Choroid plexus epithelial cell (primary cell): ENCODE results near the gene PADI3.

ENCODE experiments used
- DNase-seq: peaks from one replicate; pipeline ENCODE4 v3.0.0-alpha.2; 2010; ENCODE audit warnings: low read depth
- H3K4me3 ChIP-seq: 2 replicates; pipeline ENCODE4 v1.5.1; 2011; ENCODE audit warnings: low read depth, mild to moderate bottlenecking, control low read depth, low read length, moderate library complexity
- CTCF ChIP-seq: conservative IDR thresholded peaks from 2 replicates; pipeline ENCODE4 v1.5.1; 2011; ENCODE audit warnings: low read depth, mild to moderate bottlenecking, control low read depth, inconsistent platforms, low read length, moderate library complexity

Gene PADI3

GRCh38 chr1:17272066-17272465 is 23.2 kb downstream of the PADI3 start:
- TF ChIP-seq CTCF: no peak
- no peak for DNase-seq
- no peak overlapping the region for H3K4me3 ChIP-seq

- no peak for DNase-seq
- no peak for TF ChIP-seq CTCF
Measured at GRCh38 chr1:17272646-17273045, 23.7 kb downstream of the PADI3 start.

GRCh38 chr1:17273096-17273495 is 24.2 kb downstream of the PADI3 start:
- no peak overlapping the region for H3K4me3 ChIP-seq
- no peak for DNase-seq
- TF ChIP-seq CTCF: no peak

More at GRCh38 chr1:17272646-17273045, 23.7 kb downstream of the PADI3 start:
- no peak overlapping the region for H3K4me3 ChIP-seq

- H3K4me3 ChIP-seq: no peak overlapping the region
- peak; percentile 61 for DNase-seq
- TF ChIP-seq CTCF: peak; percentile 85
Measured at GRCh38 chr1:17274186-17275170, 25.6 kb downstream of the PADI3 start.

- no peak overlapping the region for H3K4me3 ChIP-seq
- DNase-seq: peak; percentile 9
- no peak for TF ChIP-seq CTCF
Measured at GRCh38 chr1:17276568-17276967, 27.7 kb downstream of the PADI3 start.

- no peak overlapping the region for H3K4me3 ChIP-seq
- no peak for DNase-seq
- no peak for TF ChIP-seq CTCF
Measured at GRCh38 chr1:17277511-17278159, 28.7 kb downstream of the PADI3 start.
